ENCODE results near the gene PDGFD. TPM values are rescaled to one million over a fixed set of nuclear protein-coding genes. Genes with fewer than 3 reads are reported as not detected.

PDGFD gene
- total RNA-seq, 1 experiment from 2014 or later = 2.6 TPM

- no peak; the same call in 1 of the 2 replicates for TF ChIP-seq CTCF (IDR thresholded peaks at IDR 0.05)
- no peak for TF ChIP-seq AR (CRISPR knock-in tag; IDR thresholded peaks at IDR 0.05)
- TF ChIP-seq MXD4 (CRISPR knock-in tag; IDR thresholded peaks at IDR 0.05; ENCODE audit: borderline replicate concordance) = no peak
- no peak for TF ChIP-seq TP53 (CRISPR knock-in tag; IDR thresholded peaks at IDR 0.05)
- TF ChIP-seq E2F5 (CRISPR knock-in tag; IDR thresholded peaks at IDR 0.05) = 0 out of 2 replicates have a peak, but pooled peaks have one; percentile 53
- TF ChIP-seq MLX (CRISPR knock-in tag; IDR thresholded peaks at IDR 0.05) = no peak
- TF ChIP-seq IRF2 (CRISPR knock-in tag; IDR thresholded peaks at IDR 0.05; ENCODE audit: borderline replicate concordance, low read depth) = no peak
- no peak for TF ChIP-seq TEAD4 (CRISPR knock-in tag; IDR thresholded peaks at IDR 0.05)
- no peak for TF ChIP-seq NFYB (CRISPR knock-in tag; conservative IDR thresholded peaks at IDR 0.05; ENCODE audit: low read depth)
- TF ChIP-seq TCF7 (CRISPR knock-in tag; IDR thresholded peaks at IDR 0.05; ENCODE audit: low read depth) = no peak
- TF ChIP-seq ZNF138 (CRISPR knock-in tag; conservative IDR thresholded peaks at IDR 0.05) = 0 out of 2 replicates have a peak, but pooled peaks have one; percentile 53
- no peak for TF ChIP-seq ATF6 (CRISPR knock-in tag; IDR thresholded peaks at IDR 0.05)
- no peak for TF ChIP-seq JAZF1 (CRISPR knock-in tag; IDR thresholded peaks at IDR 0.05)
- no peak for TF ChIP-seq GRHL2 (CRISPR knock-in tag; IDR thresholded peaks at IDR 0.05; ENCODE audit: insufficient replicate concordance, severe bottlenecking)
- no peak for TF ChIP-seq RORB (CRISPR knock-in tag; IDR thresholded peaks at IDR 0.05)
- TF ChIP-seq FOXK1 (CRISPR knock-in tag; IDR thresholded peaks at IDR 0.05) = peak; percentile 63
- TF ChIP-seq ZNF671 (CRISPR knock-in tag; IDR thresholded peaks at IDR 0.05) = no peak
- no peak for TF ChIP-seq HMGA2 (CRISPR knock-in tag; IDR thresholded peaks at IDR 0.05)
- TF ChIP-seq GTF2I (CRISPR knock-in tag; conservative IDR thresholded peaks at IDR 0.05) = no peak
- no peak for TF ChIP-seq ZNF281 (CRISPR knock-in tag; IDR thresholded peaks at IDR 0.05)
- TF ChIP-seq ZNF263 (CRISPR knock-in tag; IDR thresholded peaks at IDR 0.05; ENCODE audit: low read depth) = no peak
- peak; percentile 87; the same call in 1 of the 2 replicates for TF ChIP-seq ZBTB21 (CRISPR knock-in tag; IDR thresholded peaks at IDR 0.05; ENCODE audit: borderline replicate concordance)
- TF ChIP-seq IRF1 (CRISPR knock-in tag; IDR thresholded peaks at IDR 0.05) = no peak
- TF ChIP-seq FOXP4 (CRISPR knock-in tag; IDR thresholded peaks at IDR 0.05) = peak; percentile 64; the same call in 1 of the 2 replicates
- TF ChIP-seq ZNF219 (CRISPR knock-in tag; IDR thresholded peaks at IDR 0.05; ENCODE audit: borderline replicate concordance) = no peak
Measured at GRCh38 chr11:104164028-104164520, at the start of gene PDGFD (continued).

Data from WTC11 (cell line).